Peyer's patch (tissue), 4 donors: ENCODE results near the gene FOXL2NB. TPM values are rescaled to one million over a fixed set of nuclear protein-coding genes. Genes with fewer than 3 reads are reported as not detected.

Source experiments
- DNase-seq, 3 donors: peaks; one replicate each; pipeline ENCODE4 v3.0.0-alpha.2; 2017 to 2019
- H3K27ac ChIP-seq, 4 donors: fragments of 200-600 bp; sonication (generic); one replicate each; pipeline ENCODE4 v1.5.1; 2016 to 2019
- H3K27me3 ChIP-seq, 2 donors: fragments of 200-600 bp; sonication (generic); one replicate each; pipeline ENCODE4 v1.5.1; 2019
- H3K36me3 ChIP-seq, 3 donors: fragments of 200-600 bp; sonication (generic); one replicate each; pipeline ENCODE4 v1.5.1; 2016 to 2019
- H3K4me1 ChIP-seq, 4 donors: fragments of 200-600 bp; sonication (generic); one replicate each; pipeline ENCODE4 v1.5.1; 2016 to 2019
- H3K4me3 ChIP-seq, 4 donors: fragments of 200-600 bp; sonication (generic); 1 replicate in 3 of 4; 2 replicates in 1 of 4; pipeline ENCODE4 v1.5.1; 2016 to 2019; ENCODE audit warnings: mild to moderate bottlenecking in 1 of 4
- H3K9me3 ChIP-seq, 4 donors: fragments of 200-600 bp; sonication (generic); one replicate each; pipeline ENCODE4 v1.5.1; 2016 to 2019; ENCODE audit warnings: mild to moderate bottlenecking in 1 of 4
- CTCF ChIP-seq, 6 experiments: fragments of 450-650 bp in 4 of 6; fragments of 200-600 bp in 2 of 6; sonication (generic) in 1 of 6; IDR thresholded peaks; one replicate each; pipeline ENCODE4 v1.5.1; 2017 to 2019; ENCODE audit warnings: antibody characterized with exemption in 6 of 6, mild to moderate bottlenecking in 3 of 6, moderate library complexity in 1 of 6
- POLR2A ChIP-seq, 2 donors: fragments of 450-650 bp; IDR thresholded peaks; one replicate each; pipeline ENCODE4 v1.5.1; 2017; ENCODE audit warnings: antibody characterized with exemption in 2 of 2, mild to moderate bottlenecking in 2 of 2, moderate library complexity in 2 of 2
- total RNA-seq, 4 donors: library from RNA; depleted of rRNA; stranded (reverse); fragments of >200 nt; gene quantifications; one replicate each; pipeline ENCODE4 v1.1.0, GENCODE V29; 2016

FOXL2NB gene
- total RNA-seq, 4 donors from 2014 or later, result not detected

DNA sequence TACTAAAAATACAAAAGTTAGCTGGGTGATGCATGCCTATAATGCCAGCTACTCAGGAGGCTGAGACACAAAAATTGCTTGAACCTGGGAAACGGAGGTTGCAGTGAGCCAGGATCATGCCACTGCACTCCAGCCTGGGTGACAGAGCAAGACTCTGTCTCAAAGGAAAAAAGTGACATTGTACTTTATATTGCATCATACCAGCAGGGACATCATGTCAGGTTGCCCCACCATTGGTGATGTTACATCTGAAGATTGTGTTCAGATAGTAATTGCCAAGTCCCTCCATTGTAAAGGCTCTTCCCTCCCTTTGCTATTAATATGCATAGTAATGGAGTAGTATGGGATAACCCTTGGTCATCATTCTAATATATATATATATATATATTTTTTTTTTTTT, 44.8 kb upstream of the FOXL2NB start:
- H3K4me1 ChIP-seq, result no peaks in the 10 kb centered on the region
- DNase-seq, result no peak
- TF ChIP-seq CTCF (IDR thresholded peaks at IDR 0.05) (no peak), POLR2A (IDR thresholded peaks at IDR 0.05) (no peak)
- H3K36me3 ChIP-seq, result no peaks in the 10 kb centered on the region
- H3K27ac ChIP-seq, result no peak overlapping the region
- H3K4me3 ChIP-seq, result no peak overlapping the region
- H3K9me3 ChIP-seq, result no peaks in the 10 kb centered on the region
- no peaks in the 10 kb centered on the region for H3K27me3 ChIP-seq

GRCh38 chr3:138907539-138907938, 39.5 kb upstream of the FOXL2NB start:
- DNase-seq, result no peak
- H3K9me3 ChIP-seq, result no peaks in the 10 kb centered on the region
- no peak overlapping the region for H3K4me3 ChIP-seq
- H3K27ac ChIP-seq, result no peak overlapping the region
- H3K4me1 ChIP-seq, result no peaks in the 10 kb centered on the region
- H3K27me3 ChIP-seq, result no peaks in the 10 kb centered on the region
- no peaks in the 10 kb centered on the region for H3K36me3 ChIP-seq
- TF ChIP-seq POLR2A (IDR thresholded peaks at IDR 0.05) (no peak), CTCF (IDR thresholded peaks at IDR 0.05) (no peak)

- H3K4me1 ChIP-seq, result no peaks in the 10 kb centered on the region
- H3K9me3 ChIP-seq, result no peaks in the 10 kb centered on the region
- no peak overlapping the region for H3K4me3 ChIP-seq
- no peak for TF ChIP-seq CTCF (IDR thresholded peaks at IDR 0.05)
- no peak for TF ChIP-seq POLR2A (IDR thresholded peaks at IDR 0.05)
- H3K27me3 ChIP-seq, result no peaks in the 10 kb centered on the region
- no peak for DNase-seq
- H3K36me3 ChIP-seq, result no peaks in the 10 kb centered on the region
- H3K27ac ChIP-seq, result no peak overlapping the region
These were observed 38.2 kb upstream of the FOXL2NB start for GRCh38 chr3:138908846-138909245.

DNA sequence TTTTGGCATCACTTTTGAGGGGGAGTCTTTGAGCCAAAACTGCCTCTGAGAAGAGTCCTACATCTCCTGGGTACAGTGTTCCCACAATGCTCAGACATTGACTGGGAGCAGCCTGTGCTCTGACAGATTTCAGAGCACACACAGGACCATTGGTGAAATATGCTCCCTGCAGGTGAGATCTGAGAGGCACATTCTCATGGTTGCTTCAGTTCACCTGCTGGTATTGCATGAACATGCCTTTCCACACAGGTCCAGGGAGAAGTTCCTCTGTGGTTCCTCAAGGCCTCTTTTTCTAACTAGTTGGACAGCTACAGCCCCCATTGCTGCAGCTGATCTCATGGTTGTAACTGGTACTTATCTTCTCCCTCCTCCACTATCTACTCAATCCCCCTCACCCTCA, 37.1 kb upstream of the FOXL2NB start:
- Histone ChIP-seq H3K27ac (no peak overlapping the region), H3K4me1 (no peaks in the 10 kb centered on the region), H3K27me3 (no peaks in the 10 kb centered on the region), H3K36me3 (no peaks in the 10 kb centered on the region), H3K9me3 (no peaks in the 10 kb centered on the region), H3K4me3 (no peak overlapping the region)
- no peak for DNase-seq
- TF ChIP-seq POLR2A (IDR thresholded peaks at IDR 0.05) (no peak), CTCF (IDR thresholded peaks at IDR 0.05) (peak in 2 of 6 experiments; percentile 16 to 22)

DNA sequence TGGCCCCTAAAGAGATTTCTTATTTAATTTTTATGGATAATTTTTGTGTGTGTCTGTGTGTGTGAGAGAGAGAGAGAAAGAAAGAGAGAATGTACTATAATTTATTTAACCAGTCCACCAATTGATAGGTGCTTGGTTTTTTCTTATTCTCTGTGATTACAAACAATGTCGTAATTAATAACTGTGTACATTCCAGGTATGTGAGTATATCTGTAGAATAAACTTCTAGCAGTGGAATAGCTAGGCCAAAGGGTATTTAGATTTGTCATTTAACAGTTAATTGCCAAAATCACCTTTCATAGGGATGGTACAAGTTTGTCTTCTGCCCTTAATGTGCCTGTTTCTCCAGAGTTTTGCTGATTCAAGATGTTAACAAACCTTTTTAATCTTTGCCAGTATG, 35.4 kb upstream of the FOXL2NB start:
- no peaks in the 10 kb centered on the region for H3K9me3 ChIP-seq
- no peak for TF ChIP-seq POLR2A (IDR thresholded peaks at IDR 0.05)
- no peaks in the 10 kb centered on the region for H3K27me3 ChIP-seq
- no peak for DNase-seq
- peaks cover 0 to 8% (median 3%) of the 10 kb centered on the region in 4 donors for H3K4me1 ChIP-seq
- H3K4me3 ChIP-seq, result no peak overlapping the region
- no peak overlapping the region for H3K27ac ChIP-seq
- H3K36me3 ChIP-seq, result no peaks in the 10 kb centered on the region

GRCh38 chr3:138912237-138912636, 34.8 kb upstream of the FOXL2NB start:
- Histone ChIP-seq H3K27ac (no peak overlapping the region), H3K4me1 (peaks cover 0 to 11% (median 4%) of the 10 kb centered on the region in 4 donors), H3K4me3 (no peak overlapping the region), H3K27me3 (no peaks in the 10 kb centered on the region), H3K9me3 (no peaks in the 10 kb centered on the region), H3K36me3 (no peaks in the 10 kb centered on the region)
- TF ChIP-seq CTCF (IDR thresholded peaks at IDR 0.05), result no peak
- TF ChIP-seq POLR2A (IDR thresholded peaks at IDR 0.05), result no peak
- DNase-seq, result no peak
